OCI-M2 (cell line): ENCODE measurements around the gene AHRR.
"Not testable (repeated sequence)": the region's sequence is repeated elsewhere in the genome, so short reads cannot be mapped to it uniquely, and the experiment has no call there.

Source experiments
- DNase-seq: peaks from one replicate; lab custom pipeline; 2025; ENCODE audit not compliant: unreplicated experiment; lab: John Stamatoyannopoulos, UW

Gene AHRR

DNA sequence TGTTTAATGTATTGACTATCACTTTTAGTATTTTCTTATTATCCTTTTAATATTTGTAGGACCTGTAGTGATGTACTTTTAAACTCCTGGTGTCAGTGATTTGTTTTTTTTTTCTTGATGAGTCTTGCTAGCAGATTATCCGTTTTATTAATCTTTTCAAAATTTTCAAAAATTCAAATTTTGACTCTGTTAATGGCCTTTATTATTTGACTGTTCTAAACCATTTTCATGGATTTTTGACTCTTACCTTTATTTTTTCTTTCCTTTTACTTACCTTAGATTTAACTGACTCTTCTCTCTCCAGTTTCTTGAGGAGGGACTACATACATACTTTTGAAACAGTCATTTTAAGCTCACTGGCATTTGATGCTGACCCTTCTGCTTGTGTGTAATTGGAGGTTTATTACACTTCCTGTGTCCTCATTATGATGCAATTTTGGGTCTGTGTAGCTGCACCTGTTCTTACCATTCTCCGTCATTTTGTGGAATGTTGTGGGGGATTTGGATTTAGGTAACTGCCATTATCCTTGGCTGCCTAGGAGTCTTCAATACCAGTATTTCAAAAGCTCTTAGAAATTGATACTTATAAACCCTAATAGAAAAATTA is 89.5 kb downstream of the AHRR start:
- no peak for DNase-seq

DNA sequence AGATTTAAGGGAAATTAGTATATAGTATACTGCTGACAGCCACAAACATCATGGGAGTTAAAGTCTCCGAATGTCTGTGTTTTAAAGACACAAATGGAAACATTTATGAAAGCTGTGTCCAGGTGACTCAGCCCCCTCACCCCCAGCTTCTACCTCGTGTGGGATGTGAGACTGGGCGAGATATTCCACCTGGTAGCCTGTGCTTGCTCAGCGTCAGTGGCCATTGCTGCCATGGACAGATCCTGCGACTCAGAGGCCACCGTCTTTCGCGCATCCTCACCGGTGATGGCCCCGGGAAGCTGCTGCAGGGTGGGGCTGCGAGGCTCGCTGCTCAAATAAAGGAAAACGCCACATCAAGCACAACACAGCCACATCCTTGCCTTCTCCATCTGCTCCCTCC is 90.2 kb downstream of the AHRR start:
- DNase-seq, result no peak

DNA sequence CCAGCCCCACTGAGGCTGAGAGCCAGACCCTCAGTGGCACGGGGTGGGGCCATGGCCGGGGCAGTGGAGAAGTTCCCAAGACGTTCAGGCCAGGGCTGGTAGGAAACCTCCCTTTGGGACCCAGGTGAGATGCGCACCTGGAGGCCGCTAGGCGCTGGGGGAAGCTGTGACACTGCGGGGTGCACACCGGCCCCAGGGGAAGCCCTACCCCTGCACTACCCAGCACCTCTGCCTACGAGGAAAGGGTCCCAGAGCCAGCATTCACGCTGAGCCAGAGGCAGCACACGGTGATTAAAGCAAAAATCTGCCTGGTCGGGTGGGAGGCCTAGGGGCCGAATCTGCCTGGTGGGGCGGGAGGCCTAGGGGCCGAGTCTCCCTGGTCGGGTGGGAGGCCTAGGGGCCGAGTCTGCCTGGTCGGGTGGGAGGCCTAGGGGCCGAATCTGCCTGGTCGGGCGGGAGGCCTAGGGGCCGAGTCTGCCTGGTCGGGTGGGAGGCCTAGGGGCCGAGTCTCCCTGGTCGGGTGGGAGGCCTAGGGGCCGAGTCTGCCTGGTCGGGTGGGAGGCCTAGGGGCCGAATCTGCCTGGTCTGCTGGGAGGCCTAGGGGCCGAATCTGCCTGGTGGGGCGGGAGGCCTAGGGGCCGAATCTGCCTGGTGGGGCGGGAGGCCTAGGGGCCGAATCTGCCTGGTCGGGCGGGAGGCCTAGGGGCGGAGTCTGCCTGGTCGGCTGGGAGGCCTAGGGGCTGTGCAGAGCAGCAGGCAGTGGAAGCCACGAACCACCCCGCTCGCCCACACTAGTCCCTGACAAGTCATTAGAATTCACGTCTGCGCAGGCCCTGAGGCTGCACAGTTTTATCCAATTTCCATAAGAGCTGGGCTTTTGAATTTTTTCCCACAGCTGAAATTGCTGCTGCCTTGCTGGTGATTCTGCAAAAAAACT is 93.7 kb downstream of the AHRR start:
- not testable (repeated sequence) for DNase-seq

DNA sequence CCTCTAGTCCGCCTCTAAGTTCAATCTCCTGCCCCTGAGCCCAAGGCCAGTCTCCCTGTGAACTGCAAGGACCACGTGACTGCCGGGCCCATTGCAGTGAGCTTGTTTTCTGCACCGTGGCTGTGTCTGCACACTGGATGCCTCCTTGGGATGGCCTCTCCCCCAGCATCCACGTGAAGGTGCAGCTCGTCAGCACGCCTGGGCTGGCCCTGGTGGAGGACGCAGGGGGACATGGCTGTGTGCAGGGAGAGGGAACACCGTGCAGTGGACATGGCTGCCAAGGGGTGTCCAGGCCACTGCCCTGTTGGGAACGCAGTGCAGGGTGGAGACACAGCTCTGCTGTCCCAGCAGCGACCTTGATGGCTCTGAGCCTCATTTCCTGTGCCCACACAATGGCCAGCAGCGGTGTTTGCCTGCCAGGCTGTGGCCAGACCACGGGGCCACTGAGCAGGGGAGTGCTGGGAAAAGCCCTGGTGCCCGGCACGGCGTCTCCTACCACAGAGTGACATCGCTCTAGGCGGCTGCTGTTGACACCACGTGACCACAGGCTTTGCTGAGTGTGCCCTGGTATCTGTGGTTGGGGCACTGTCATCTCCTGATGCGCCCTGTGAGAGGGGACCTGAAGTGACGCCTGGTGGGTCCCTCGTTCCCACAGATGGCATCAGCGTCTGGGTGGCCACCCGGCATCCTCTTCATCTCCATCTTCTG is 94.6 kb downstream of the AHRR start:
- no peak for DNase-seq

DNA sequence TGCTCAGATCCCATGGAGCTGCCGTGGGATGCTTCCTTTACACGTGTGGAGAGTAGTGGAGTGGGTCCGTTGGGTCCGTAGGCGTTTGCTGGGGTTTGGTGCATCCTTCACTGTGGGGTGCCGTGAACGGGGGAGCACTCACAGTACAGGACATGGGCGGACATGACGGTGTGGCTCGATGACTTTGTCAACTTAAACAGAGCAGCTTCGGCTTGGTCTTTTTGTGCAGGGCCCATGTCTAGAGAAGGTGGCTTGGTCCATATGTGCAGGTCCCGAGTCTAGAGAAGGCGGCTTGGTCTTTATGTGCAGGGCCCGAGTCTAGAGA is 95.1 kb downstream of the AHRR start:
- no peak for DNase-seq

DNA sequence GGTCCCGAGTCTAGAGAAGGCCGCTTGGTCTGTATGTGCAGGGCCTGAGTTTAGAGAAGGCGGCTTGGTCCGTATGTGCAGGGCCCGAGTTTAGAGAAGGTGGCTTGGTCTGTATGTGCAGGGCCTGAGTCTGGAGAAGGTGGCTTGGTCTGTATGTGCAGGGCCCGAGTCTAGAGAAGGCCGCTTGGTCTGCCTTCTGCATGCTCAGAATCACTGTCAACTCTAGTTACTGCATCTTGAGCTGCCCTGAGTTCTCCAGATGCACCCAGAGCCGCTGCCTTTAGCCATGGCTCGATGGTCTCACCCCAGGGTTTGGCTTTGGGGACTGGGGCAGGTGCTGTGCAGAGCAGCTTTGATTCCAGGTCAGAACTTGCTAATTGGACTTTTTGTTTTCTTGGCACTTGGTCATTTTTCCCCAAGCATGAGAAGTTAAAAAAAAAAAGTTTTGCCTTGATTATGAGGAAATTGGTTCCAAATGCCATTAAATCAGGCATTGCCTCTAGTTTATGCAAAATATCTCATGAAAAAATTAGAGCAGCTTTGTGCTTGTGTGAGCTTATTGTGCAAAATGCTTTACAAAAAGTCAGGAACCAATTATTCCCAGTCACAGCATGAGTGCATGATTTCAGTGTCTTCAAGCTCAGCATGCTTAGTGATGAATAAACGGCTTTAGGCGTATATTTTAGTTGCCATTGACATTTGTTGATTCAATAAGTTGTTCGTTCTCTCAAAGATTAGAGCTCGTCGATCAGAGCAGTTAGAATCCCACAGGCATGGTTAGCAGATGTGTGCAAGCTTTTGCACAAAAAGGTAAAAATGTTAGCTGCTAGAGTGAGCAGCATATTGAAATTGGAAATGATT is 96.0 kb downstream of the AHRR start:
- no peak for DNase-seq

DNA sequence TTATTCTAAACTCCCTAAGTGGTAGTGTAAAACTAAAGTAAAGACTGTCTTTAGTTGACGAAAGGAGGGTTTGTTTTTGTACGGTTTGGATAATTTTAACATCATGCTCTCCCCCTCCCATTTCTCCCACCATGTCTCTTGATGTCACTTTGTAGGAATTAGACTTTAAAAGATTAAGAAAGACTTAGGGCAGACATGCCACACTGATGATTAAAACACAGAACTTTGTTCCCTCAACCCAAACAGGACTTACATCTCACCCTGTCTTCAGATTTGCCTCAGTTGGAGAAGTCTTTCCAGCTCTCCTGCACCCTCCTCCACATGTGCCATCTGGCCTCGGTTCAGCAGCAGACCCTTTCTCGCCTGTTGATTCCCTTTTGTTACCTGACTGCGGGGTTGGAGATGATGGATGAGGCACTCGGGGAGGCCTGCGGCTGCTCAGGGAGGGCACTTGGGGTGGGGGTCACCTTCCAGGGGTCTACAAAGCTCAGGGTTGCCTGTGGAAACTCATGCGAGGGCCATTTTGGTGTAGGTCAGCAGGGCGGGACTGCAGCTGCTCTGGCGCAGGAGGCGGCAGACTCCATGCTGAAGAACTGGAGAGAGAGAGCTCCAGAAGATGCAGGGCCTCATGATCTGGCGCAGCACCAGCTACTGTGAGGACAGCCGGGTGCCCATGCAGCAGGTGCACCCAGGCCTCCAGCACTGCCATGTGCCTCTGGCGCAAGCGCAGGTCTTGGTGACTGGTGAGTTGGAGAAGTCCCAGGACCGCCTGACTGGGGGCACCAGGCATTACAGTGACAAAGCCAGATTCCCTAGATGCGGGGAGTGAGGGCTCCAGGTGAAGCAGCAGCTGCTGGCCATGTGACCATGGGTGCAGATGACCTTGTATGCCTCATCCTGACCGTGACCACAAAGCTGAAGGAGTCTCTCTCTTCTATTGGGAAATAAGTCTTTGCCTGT is 96.9 kb downstream of the AHRR start:
- no peak for DNase-seq

DNA sequence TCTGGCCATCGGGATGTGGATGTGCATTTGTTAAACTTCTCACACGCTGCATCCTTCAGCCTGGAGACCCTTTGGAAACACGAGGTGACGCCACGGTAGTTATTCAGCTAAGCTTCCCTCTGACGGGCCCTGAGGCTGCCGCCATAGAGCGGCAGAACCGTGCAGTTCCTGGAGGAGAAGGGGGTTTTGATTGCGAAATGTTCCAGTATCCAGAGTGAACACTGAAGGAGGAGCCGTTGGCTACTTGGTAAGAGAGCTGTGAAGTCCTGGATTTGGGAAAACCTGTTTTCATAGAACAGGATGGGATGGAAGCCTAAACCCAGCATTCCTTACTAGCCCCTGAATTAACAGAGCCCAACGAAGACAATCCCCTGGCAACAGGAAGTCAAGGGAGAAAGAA is 98.5 kb downstream of the AHRR start:
- DNase-seq, result no peak

DNA sequence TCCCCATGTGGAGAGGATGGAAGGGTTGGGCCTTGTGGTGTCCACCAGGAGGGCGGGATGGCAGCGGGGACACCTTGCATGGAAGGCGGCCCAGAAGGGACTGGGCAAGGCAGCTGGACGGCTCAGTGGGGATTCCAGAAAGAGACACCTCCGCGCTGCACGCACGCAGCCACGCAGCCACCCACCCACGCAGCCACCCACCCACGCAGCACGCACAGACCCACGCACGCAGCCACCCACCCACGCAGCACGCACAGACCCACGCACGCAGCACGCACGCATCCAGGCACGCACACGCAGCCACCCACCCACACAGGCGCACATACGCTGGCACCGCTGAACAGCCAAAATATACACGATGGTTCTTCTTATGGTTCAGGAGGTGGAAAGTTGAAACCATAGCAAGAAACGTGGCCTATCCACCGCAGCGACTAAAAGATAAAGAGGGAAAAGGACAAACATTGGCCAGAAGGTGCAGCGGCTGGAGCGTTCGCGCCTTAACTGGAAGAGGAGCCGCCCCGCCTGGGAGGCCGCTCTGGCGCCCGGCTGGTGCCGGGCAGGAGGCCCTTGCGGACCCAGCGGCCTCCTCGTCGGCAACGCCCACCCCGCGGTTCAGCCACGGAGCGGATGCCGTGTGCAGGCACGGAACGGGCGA is 99.2 kb downstream of the AHRR start:
- DNase-seq, result no peak

DNA sequence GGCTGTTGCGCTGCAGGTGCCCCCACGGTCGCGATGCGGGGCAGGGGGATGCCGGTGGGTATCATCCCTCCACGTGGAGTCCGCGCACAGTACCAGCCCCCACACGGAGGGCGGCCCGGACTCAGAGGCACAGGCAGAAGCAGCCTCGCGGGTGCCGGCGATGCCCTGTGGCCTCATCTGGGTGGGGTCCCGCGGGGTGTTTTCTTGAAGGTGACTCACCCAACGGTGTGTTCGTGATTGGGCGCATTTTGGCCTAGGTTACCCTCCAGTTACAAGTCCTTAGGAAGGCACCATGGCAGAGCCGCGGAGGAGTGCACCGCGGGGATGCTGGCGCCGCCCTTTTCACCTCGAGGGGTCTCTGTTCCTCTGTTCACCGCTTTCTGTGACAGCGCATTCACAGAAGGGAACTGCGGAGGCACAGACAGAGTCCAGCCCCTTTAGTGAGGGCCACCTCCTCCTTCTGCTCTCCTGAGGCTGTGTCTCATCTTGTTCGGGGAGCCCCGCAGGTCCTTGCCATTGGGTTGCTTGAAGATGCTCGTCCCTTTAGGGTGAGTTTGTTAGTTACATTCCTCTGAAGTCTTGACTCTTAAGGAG is 99.9 kb downstream of the AHRR start:
- no peak for DNase-seq

DNA sequence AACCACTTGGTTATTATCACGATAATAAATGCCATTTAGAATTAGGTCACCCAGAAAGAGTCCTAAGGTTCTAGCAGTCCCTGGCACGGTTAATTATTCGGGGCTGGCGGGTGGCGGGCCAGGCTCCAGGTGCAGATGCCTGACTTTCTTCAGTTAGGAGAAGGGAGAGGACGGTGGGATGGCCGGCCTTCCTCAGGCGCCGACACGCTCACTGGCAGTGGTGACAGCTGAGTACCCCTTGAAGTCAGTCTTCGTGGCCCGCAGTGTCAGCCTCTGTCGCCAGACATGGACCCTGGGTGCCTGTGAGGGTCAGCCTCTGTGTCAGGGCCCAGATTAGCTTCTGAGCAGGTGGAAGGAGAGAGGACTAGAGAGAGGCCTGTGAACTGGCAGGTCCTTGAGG is 100.4 kb downstream of the AHRR start:
- no peak for DNase-seq

DNA sequence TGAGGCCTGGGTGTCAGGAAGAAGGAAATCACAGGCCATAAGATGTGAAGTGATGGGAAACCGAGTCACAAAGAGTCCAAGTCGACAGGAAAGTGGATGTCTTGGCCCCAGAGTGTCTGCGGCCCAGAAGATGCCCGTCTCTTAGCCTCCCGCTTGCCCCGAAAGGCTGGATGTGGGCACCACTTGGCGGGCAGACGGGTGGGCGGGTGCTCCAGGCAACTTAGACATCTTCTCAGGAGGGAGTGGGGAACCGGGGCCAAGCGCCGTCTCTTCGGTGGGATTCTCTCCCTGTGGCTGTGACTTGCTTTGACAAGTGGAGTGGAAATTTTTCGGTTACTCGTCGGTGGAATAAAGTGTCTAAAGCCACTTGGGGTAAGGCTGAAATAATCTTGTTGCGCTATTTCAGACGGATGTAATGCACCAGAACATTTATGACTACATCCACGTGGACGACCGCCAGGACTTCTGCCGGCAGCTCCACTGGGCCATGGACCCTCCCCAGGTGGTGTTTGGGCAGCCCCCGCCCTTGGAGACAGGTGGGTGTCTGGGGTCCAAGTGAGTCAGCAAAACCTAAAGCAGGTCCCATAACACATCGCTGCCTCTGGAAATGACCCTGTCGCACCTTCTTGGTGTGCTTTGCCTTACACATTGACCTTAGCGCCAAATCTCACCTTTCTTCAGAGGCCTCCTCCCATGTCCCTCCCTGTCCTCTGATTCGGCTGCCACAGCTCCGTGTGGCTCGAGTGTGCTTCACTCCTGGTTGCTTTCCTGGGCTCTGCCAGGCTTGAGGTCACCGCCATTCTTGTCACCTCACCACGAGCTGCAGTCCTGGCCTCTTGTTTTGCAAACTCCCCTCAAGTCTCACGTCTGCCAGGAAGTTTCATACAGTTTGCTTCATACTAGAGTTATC is 101.1 kb downstream of the AHRR start:
- no peak for DNase-seq

DNA sequence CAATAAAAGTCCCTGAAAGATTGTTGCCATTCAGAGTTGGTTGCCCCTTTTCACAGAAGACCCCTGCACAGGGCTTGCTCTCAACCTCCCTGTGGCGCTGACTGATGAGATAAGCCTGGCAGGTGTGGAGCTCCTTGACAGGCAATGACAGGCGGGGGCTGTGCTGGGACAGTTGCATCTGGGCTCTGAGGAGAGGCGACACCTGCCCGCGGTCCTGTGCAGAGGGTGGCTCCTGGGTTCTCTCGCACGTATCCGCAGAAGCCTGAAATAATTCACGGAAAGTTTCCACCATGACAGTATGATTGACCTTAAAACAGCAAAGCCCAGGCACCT is 101.7 kb downstream of the AHRR start:
- no peak for DNase-seq

DNA sequence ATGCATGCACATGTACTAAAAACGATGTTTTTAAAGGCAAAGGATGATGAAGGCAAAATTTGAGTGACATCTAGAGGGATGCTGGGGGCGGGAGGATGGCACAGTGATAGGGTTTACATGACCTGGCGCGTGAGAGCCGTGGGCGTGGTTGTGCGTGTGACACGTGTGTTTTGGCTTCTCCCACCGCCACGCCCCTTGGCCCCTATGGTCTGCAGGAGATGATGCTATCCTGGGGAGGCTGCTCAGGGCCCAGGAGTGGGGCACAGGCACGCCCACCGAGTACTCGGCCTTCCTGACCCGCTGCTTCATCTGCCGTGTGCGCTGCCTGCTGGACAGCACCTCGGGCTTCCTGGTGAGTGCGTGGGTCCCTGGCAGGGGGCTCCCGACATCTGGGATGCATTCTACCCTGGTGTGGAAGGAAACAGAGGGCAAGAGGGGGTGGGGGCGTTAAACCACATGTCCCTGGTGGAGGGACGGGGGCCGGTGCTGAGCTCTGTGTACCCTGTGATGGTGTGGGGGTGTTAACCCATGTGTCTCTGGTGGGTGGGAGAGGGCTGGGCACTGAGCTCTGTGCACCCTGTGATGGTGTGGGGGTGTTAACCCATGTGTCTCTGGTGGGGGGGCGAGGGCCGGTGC is 102.2 kb downstream of the AHRR start:
- DNase-seq, result no peak

DNA sequence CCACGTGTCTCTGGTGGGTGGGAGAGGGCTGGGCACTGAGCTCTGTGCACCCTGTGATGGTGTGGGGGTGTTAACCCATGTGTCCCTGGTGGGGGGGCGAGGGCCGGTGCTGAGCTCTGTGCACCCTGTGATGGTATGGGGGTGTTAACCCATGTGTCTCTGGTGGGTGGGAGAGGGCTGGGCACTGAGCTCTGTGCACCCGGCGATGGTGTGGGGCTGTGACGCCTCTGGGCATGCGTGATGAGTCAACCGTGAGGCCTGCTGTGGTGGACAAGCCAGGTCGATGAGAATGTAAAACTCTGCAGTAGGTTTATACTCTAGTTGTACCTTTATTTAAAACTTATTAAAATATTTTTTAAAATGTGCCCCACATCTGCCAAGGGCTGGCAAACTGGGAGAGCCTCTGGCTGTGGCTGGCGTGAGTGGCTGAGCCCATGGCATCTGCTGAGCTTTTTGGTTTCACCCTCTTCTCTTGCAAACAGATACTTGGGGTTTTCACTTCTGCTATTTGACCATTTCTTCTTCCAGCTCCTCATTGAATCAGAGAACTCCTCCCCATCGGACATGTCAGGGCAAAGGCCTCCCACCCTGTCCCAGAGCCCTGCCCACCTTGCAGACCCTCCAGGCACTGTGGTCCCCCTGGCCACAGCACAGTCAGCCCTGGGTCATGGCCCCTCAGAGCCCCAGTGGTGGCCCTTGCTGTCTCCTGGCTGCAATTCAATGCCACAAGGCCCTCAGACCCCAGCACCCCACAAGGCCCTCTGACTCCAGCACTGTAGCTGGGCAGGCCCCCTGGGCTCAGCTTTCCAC is 103.0 kb downstream of the AHRR start:
- no peak for DNase-seq

DNA sequence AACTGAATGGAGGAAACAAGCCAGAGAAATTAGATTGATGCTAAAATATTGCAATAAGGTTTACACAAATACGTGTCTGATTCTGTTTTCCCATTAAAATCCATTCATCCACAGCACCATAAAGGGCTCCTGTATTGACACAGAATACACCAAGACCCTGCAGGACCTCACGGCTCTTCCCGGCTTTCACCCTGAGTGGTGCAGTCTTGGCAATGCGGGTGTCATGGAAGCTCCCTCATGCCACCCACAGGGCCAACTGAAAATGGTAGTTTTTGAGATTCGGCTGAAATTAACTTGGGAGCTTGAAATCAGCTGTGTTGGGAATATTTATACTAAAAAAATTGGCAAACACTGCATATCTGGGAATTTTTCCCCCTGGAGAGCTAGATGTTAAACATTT is 104.2 kb downstream of the AHRR start:
- no peak for DNase-seq

DNA sequence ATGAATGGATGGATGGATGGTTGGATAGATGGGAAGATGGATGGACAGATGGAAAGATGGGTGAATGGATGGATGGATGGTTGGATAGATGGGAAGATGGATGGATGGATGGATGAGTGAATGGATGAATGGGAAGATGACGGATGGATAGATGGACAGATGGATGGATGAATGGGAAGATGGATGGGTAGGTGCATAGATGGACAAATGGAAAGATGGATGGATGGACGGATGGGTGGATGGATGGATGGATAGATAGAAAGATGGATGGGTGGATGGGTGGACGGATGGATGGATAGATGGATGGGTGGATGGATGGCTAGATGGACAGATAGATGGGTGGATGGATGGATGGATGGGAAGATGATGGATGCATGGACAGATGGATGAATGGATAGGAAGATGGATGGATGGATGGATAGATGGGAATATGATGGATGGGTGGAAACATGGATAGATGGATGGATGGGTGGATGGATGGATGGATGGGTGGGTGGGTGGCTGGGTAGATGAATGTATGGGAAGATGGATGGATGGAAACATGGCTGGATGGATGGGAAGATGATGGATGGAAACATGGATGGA is 105.0 kb downstream of the AHRR start:
- DNase-seq, result no peak
